Choroid plexus epithelial cell (primary cell): ENCODE data around the gene AFAP1.

Source experiments
- DNase-seq: peaks from one replicate; pipeline ENCODE4 v3.0.0-alpha.2; 2010; ENCODE audit warnings: low read depth
- H3K4me3 ChIP-seq: 2 replicates; pipeline ENCODE4 v1.5.1; 2011; ENCODE audit warnings: low read depth, mild to moderate bottlenecking, control low read depth, low read length, moderate library complexity
- TF ChIP-seq, protein P1 (sequence below): conservative IDR thresholded peaks from 2 replicates; pipeline ENCODE4 v1.5.1; 2011; ENCODE audit warnings: low read depth, mild to moderate bottlenecking, control low read depth, inconsistent platforms, low read length, moderate library complexity

The AFAP1 gene

DNA sequence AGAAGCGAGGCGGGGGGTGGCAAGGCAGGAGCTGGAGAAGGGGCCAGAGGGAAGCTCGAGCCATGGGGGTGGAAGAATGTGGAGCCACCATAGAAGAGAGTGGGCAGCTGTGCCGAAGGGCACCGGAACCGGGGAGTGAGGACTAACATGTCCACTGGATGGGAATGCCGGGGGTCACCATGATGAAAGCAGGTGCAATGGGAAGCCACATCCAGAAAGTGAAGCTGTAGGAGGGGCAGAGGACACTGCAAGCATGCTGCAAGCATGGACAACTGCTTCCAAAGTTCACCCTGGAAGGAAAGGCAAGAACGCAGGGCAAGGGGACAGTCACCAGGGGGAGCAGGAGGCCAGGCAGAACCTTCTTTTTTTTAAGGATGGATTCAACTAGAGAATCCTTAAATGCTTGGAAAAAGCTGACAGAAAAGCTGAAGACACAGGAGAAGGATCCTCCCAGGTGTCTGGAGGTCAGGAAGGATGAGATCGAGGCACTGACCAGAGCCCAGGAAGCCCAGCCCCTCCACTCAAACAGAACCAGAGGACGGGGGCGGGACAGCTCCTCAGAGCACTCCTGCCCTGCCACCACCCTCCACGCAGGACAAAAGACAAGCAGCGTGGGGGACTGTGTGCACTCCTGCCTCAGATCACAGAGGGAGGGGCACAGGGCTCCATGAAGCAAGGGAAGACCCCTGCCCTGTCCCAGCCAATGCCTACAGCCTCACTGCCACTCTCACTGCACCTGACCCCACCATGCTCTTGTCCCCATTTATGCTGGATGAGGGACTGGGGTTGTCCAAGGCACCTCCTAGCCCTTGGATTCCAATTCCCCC, 169.2 kb downstream of the AFAP1 start:
- no peak overlapping the region for H3K4me3 ChIP-seq
- TF ChIP-seq, protein P1, sequence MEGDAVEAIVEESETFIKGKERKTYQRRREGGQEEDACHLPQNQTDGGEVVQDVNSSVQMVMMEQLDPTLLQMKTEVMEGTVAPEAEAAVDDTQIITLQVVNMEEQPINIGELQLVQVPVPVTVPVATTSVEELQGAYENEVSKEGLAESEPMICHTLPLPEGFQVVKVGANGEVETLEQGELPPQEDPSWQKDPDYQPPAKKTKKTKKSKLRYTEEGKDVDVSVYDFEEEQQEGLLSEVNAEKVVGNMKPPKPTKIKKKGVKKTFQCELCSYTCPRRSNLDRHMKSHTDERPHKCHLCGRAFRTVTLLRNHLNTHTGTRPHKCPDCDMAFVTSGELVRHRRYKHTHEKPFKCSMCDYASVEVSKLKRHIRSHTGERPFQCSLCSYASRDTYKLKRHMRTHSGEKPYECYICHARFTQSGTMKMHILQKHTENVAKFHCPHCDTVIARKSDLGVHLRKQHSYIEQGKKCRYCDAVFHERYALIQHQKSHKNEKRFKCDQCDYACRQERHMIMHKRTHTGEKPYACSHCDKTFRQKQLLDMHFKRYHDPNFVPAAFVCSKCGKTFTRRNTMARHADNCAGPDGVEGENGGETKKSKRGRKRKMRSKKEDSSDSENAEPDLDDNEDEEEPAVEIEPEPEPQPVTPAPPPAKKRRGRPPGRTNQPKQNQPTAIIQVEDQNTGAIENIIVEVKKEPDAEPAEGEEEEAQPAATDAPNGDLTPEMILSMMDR = peak; percentile 77
- DNase-seq = peak; percentile 60

DNA sequence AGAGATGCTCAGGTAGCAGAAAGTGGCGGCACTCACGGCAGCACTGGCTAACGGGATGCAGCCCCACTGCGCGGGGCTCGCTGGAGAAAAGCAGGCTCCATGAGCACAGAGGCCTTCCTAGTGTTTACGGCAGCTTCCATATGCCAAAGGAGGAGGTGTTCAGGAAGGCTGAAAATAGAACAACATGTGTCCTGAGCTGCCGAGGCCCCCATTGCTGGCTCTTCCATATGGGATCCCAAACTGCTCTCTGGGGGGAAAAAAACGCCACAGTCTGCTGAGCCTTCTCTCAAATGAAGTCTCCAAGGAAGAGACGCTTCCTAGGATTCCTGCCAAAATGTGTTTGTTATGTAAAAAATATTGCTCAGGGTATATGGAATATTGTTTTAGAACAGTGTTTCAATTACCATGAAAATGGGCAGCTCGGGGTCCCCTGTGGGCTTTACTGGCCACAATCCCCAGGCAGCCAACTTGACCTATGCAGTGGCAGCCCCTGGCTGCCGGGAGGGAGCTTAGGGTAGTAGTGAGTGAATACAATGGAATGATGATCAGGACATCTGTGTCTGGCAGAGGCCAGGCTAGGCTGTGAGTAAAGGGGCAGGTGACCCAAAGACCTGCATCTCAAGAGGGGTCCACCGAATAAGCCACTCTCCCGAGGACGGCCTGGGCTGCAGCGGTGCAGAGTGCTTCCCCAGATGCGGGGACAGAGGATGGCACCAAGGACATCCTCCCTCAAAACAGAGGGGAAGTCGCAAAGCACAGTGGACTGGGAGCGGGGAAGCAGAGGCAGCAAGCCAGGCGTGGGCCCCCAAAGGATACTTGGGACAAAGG, 170.1 kb downstream of the AFAP1 start:
- no peak overlapping the region for H3K4me3 ChIP-seq
- DNase-seq = no peak
- TF ChIP-seq, protein P1 = no peak

DNA sequence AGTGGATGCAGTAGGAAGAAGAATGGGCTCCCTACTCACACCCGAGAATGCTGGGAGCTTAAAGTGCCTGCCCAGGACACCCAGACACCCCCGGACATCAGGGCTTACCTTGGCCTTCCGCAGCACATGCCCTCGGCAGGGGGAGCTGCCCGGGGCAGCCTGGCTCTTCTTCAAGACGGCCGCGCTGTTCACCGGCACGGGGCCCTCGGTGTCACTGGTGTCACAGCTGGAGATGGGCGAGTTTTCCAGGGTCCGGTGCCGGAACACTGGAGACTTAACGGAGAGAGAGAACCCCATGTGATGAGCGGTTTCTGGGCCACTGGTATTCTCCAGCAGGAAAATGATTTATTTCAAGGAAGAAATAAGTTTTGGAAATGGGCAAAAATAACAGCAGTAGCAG, 170.9 kb downstream of the AFAP1 start:
- H3K4me3 ChIP-seq = no peak overlapping the region
- TF ChIP-seq, protein P1 = no peak
- no peak for DNase-seq

GRCh38 chr4:7767966-7768365, 171.7 kb downstream of the AFAP1 start:
- DNase-seq = no peak
- TF ChIP-seq, protein P1 = no peak
- H3K4me3 ChIP-seq = no peak overlapping the region

GRCh38 chr4:7767526-7767925, 172.1 kb downstream of the AFAP1 start:
- no peak for DNase-seq
- TF ChIP-seq, protein P1 = no peak

DNA sequence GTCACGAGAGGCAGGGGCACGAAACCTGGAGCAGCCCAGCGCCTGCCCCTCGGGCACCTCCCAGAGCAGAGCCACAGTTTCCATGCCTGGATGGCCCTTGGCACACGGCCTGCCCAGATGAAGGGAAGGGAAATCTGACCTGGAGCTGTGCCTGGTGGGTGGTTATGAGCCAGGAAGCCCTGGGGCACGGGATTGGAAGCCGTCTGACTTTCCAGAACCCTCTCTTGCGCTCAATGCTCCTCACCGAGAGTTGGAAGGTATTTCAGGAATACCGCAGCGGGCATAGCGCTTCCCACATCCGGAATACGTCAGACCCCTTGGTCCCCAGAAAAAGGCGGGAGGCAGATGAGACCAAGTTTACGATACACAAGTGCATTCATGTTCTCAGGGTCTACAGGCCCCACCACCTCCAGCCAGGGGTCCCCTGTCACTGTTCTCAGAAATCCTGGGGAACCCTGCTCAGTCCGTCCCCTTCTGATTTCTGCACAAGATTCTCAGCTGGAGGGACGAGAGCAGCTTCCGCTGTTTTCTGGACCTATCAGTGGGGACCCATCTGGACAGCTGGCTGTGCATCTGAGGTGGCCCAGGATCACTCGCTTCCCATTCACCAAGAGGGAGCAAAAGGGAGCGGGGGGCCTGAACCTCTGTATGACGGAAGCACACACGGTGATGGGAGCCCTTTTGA, 172.9 kb downstream of the AFAP1 start:
- DNase-seq = no peak
- TF ChIP-seq, protein P1 = no peak
- no peak overlapping the region for H3K4me3 ChIP-seq

More at GRCh38 chr4:7767526-7767925, 172.1 kb downstream of the AFAP1 start:
- H3K4me3 ChIP-seq = no peak overlapping the region
